ENCODE data around the gene IGSF5.

DNA sequence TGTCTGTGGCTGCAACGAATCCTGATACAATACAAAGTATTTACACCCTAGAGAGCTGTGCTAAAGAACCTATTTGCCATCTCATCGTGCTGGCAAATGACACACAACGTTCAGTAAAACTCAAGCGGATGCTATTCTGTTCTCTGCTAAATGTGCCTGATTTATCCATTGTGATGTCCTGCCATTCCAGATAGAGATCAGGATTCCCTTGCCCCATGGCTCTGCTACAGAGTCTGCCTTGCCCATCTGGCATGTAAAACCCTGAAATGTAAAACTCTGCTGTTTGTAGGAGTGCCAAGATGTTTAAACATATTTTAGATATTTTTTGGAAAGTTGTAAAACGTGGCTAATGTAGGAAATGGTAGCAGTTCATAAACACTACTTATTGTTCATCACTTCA is 20.0 kb upstream of the IGSF5 start:
- TF ChIP-seq, protein P1, sequence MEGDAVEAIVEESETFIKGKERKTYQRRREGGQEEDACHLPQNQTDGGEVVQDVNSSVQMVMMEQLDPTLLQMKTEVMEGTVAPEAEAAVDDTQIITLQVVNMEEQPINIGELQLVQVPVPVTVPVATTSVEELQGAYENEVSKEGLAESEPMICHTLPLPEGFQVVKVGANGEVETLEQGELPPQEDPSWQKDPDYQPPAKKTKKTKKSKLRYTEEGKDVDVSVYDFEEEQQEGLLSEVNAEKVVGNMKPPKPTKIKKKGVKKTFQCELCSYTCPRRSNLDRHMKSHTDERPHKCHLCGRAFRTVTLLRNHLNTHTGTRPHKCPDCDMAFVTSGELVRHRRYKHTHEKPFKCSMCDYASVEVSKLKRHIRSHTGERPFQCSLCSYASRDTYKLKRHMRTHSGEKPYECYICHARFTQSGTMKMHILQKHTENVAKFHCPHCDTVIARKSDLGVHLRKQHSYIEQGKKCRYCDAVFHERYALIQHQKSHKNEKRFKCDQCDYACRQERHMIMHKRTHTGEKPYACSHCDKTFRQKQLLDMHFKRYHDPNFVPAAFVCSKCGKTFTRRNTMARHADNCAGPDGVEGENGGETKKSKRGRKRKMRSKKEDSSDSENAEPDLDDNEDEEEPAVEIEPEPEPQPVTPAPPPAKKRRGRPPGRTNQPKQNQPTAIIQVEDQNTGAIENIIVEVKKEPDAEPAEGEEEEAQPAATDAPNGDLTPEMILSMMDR (optimal IDR thresholded peaks at IDR 0.05 in 1 of 3, IDR thresholded peaks at IDR 0.05 in 1 of 3, conservative IDR thresholded peaks at IDR 0.05 in 1 of 3; ENCODE audit: extremely low read depth in 1 of 3, insufficient read depth in 2 of 3, low read length in 3 of 3), result no peak
- no peak for TF ChIP-seq EZH2 (IDR thresholded peaks at IDR 0.05; ENCODE audit: low read length)

All from keratinocyte (primary cell).